Ecto neural progenitor cell (in vitro differentiated cells): ENCODE results near the gene SERPINB7.
"Not testable (repeated sequence)": the region's sequence is repeated elsewhere in the genome, so short reads cannot be mapped to it uniquely, and the experiment has no call there.

Source experiments
- DNase-seq: peaks from one replicate; pipeline ENCODE4 v3.0.0-alpha.2; 2018; ENCODE audit warnings: low spot score

The SERPINB7 gene, protein sequence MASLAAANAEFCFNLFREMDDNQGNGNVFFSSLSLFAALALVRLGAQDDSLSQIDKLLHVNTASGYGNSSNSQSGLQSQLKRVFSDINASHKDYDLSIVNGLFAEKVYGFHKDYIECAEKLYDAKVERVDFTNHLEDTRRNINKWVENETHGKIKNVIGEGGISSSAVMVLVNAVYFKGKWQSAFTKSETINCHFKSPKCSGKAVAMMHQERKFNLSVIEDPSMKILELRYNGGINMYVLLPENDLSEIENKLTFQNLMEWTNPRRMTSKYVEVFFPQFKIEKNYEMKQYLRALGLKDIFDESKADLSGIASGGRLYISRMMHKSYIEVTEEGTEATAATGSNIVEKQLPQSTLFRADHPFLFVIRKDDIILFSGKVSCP

DNA sequence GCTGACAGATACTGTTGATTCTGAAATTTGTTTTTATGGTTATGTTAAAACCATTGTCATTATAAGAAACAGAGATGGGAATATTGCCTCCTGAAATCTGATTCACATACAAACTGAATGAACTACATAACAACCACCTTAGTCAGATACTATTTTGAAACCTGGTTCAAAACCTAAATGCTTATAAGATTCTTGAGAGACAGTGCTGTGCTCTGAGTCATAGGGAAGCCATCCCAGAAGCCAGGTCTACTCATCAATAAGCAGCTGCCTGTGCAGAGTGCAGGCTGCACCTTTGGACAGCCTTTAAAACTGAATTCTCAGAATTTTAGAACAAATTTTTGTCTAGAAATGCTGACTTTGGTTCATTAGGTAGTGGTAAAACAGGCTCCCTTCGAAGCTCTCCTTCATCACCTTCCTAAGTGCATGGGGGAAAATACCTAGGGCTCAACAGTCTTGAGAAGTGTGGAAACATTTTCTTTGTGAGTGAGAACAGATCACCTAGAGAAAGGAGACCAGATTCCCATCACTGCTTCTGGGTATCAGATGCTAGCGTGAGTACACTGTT, at the start of gene SERPINB7:
TSS of gene SERPINB7 (plus strand) at position 253 of the 565 bp plus-strand sequence. CDS start 6,955 bp downstream, outside the sequence.
- DNase-seq, result no peak

GRCh38 chr18:63725682-63726480, 49.3 kb upstream of the SERPINB7 start:
- no peak for DNase-seq

DNA sequence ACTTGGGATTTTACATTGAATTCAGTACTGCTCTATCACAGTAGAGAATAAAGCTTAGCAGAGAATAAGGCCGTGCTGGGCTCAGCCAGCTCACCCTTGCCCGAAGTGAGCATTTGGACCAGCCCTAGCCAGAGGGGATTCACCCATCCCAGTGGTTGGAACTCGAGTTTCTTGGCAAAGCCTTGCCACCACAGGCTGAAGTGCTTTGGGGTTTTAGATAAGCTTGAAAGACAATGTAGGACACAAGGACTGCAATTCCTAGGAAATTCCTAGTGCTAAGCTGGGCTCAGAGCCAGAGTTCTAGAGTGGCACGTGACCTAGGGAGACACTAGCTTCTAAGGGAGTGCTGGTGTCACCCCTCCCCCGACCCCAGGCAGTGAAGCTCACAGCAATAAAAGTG, 44.4 kb upstream of the SERPINB7 start:
- no peak for DNase-seq

- no peak for DNase-seq
Observed at GRCh38 chr18:63731215-63731614, 44.0 kb upstream of the SERPINB7 start.

- no peak for DNase-seq
Observed at GRCh38 chr18:63736876-63737275, 38.3 kb upstream of the SERPINB7 start.

- DNase-seq, result no peak
Observed at GRCh38 chr18:63741769-63742168, 33.4 kb upstream of the SERPINB7 start.

DNA sequence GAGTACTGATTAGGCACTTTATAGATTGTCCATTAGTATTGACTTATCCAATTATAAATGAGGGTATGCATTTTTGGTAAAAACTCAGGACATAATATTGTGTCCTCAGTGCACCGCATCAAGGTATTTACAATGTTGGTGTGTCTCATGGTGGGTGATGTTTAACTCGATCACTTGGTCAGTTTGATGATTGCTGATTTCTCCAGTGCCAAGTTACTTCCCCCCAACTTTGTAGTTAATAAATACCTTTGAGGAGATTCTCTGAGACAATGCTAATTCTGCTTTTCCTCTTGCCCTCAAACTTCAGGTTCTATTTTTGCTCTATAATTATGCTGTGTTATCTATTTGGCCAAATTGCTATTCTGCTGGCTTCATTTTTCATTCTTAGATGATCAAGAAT, 28.2 kb upstream of the SERPINB7 start:
- no peak for DNase-seq

DNA sequence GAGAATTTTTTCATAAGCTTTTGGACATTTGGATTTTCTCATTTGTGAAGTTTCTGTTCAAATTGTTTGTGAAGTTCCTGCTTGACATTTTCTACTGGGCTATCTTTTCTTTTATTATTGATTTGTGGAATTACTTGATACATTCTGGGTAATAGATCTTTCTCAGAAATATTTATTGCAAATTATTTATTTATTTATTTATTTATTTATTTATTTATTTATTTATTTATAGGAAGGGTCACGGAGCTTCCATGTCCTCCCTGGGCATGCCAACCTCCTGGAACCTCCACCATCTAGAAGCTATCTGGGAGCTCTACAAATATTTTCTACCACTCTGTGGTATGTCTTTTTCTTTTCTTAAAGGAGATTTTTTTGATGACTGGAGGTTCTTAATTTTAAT, 25.7 kb upstream of the SERPINB7 start:
- no peak for DNase-seq

- DNase-seq, result no peak
Observed at GRCh38 chr18:63752636-63753035, 22.6 kb upstream of the SERPINB7 start.

- no peak for DNase-seq
Observed at GRCh38 chr18:63753676-63754075, 21.5 kb upstream of the SERPINB7 start.

- no peak for DNase-seq
Observed at GRCh38 chr18:63757541-63757940, 17.7 kb upstream of the SERPINB7 start.

GRCh38 chr18:63758615-63759240, 16.5 kb upstream of the SERPINB7 start:
- DNase-seq, result no peak

GRCh38 chr18:63759786-63760185, 15.4 kb upstream of the SERPINB7 start:
- DNase-seq, result not testable (repeated sequence)

DNA sequence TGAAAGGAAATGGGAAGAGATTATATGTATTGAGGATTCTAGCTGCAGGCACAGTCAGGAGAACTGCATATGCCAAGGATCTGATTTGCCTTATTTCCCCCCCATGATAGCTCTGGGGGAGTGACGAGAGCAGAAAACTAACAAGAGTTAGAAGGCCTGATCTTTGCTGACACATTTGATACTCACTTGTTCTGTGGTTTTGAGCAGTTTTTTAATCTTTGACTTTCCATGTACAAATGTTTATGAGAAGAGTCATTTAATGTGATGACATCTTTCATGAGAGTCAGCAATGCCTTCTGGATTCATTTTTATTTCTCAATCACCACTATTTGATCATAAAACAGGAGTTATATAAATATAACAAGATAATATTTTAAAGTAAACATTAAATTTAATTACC, 12.7 kb upstream of the SERPINB7 start:
- DNase-seq, result no peak

GRCh38 chr18:63763831-63764600, 11.2 kb upstream of the SERPINB7 start:
- DNase-seq, result no peak

DNA sequence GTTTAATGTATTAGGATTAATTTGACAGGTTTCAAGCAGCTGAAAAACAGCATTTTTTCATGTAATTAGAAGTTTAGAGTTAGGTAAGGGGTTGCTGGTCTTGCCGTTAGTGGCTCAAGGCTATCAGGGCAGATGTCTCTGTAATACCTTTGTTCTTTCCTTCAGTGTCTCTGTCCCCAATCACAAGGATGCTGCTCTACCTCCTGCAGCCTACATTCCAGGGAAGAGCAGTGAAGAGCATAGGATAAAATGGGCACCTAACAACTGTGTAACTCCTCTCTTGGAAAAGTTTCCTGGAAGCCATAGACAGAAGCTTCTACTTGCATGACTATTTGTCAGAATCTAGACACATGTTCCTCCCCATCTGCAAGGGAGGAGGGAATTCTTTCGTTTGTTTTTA, 9.4 kb upstream of the SERPINB7 start:
- DNase-seq, result no peak

GRCh38 chr18:63773551-63773950, 1.7 kb upstream of the SERPINB7 start:
- DNase-seq, result no peak

DNA sequence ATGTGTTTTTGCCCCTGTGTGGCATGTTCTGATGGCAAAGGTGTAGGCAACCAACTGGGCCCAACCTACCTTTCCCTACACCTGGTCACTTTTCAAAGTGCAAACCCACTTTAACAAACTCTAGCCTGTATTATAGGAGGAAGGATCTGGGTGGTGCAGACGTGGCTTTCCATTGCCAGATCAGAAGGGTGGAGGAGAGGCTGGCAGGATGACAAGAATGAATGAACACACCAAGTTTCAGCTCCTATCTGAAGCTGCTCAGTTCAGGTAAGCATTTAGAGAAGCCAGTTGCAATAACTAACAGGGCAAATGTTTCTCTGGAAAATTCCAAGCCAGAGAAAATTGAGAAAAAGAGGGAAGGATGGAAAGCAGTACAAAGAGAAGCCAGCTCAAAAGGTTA, 707 bp upstream of the SERPINB7 start:
- no peak for DNase-seq

GRCh38 chr18:63779386-63779785, 4.2 kb downstream of the SERPINB7 start:
- DNase-seq, result no peak

DNA sequence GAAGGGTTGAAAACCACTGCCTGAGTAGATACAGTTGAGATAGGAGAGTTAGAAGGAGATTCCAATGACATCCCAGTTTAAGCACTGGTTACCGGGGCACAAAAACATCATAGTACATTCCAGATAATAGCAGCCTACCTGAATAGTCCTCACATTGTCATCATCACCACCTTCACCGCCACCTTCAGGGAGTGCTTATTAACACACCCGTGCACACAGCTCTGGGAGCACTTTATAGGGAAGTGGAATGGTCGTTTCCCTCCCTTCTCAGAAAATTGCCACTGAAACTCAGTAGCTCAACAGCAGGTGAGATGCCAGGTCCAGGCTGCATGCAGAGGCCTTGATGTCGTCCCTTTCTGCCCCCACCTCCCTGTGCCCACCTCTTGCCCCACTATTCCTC, 8.2 kb downstream of the SERPINB7 start:
- DNase-seq, result no peak

DNA sequence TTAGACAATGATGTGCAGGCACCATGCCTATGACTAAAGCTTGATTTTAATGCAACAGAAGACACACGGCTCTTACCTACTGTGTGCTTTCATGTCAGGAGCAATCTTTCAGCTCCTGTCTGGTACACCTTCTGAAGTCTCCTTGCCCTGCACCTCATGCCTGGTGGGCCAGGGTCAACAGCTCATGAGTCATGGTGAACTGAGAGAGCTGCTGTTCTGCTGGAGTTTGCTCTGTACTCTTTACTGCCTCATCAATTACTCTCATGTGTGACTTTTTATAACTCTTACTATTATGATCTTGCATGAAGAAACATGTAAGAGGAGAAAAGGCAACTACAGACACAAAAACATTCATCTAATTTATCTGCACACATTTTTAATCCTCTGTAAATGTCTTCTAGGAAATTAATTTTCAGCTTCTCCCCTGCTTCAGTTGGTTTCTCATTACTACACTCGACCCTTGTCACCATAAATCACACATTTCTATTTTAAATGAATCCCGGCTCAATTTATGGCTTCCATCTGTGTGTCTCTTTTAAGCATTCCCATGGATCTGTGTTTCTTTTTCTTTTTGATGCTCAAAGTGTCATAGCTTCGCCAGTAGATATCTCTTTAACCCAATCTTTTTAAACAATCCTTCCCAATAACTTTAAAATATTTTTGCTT, 9.7 kb downstream of the SERPINB7 start:
- no peak for DNase-seq
